ENCODE measurements around the gene GDAP2. TPM values are rescaled to one million over a fixed set of nuclear protein-coding genes. Genes with fewer than 3 reads are reported as not detected.

Gene GDAP2
- total and polyA plus RNA-seq, 8 donors = 3.5 to 51.4 (median 24.1) TPM

DNA sequence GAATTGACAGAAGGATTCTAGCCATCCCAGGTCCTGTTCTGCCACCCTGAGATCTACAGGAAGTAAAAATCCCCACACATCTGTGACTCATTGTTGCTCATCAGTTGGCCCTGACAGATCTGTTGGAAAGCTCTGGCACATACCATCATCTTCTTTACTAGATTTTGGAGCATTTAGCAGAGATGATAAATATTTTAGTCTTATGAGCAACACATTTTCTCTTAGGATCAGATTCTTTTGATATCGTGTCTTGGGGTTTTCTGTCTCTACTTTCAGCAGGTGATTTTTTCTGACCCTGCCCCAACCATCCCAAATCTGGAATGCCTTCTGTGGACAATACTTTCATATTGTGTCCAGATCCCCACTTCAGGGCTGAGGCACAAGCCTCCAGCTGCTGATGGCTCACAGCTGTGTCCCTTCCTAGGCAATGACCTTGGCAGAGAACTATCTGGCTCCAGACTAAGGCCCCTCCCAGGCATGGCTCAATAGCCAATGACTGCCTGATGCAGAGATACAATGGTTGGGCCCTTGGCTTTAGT lies 102.8 kb downstream of the GDAP2 start:
- Histone ChIP-seq H3K27me3 (no peaks in the 10 kb centered on the region), H3K27ac (peak overlapping the region in 3 of 5 donors; percentile 4 to 44 (median 32)), H3K4me3 (no peak overlapping the region), H3K9me3 (peaks cover 0 to 3% (median 0%) of the 10 kb centered on the region in 4 donors), H3K4me1 (peaks cover 3 to 39% (median 8%) of the 10 kb centered on the region in 4 donors), H3K36me3 (no peaks in the 10 kb centered on the region)
- TF ChIP-seq EP300 (IDR thresholded peaks at IDR 0.05) (no peak), POLR2AphosphoS5 (IDR thresholded peaks at IDR 0.05) (no peak), POLR2A (IDR thresholded peaks at IDR 0.05) (no peak)
- TF ChIP-seq, protein P1, sequence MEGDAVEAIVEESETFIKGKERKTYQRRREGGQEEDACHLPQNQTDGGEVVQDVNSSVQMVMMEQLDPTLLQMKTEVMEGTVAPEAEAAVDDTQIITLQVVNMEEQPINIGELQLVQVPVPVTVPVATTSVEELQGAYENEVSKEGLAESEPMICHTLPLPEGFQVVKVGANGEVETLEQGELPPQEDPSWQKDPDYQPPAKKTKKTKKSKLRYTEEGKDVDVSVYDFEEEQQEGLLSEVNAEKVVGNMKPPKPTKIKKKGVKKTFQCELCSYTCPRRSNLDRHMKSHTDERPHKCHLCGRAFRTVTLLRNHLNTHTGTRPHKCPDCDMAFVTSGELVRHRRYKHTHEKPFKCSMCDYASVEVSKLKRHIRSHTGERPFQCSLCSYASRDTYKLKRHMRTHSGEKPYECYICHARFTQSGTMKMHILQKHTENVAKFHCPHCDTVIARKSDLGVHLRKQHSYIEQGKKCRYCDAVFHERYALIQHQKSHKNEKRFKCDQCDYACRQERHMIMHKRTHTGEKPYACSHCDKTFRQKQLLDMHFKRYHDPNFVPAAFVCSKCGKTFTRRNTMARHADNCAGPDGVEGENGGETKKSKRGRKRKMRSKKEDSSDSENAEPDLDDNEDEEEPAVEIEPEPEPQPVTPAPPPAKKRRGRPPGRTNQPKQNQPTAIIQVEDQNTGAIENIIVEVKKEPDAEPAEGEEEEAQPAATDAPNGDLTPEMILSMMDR (IDR thresholded peaks at IDR 0.05) = no peak
- WGBS, 5 donors = 69 to 83% (median 78%) methylated on average over 1 of the region's 1 CpG
- intact Hi-C loops (cut with DNase I; ENCODE audit: low total_unique reads) = no loop called here
- peak in 1 of 2 donors; percentile 39 for DNase-seq

DNA sequence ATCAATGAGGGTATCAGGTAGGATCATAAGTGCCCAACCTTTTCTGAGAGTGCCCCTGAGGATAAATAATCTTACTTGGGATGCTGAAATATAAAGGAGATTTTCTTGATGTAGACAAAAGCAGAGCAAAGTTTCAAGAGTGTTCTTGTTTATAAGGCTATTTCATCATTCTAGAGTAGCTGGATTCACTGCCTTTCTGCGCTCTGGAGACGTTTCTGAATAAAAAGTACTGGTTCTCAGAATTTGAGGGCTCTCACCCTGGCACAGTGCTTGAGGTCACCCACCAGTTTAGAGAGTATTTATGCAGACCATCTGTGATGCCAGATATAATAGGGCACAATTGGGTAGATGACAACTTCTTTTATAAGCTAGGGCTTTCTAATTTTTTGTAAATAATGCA lies 103.3 kb downstream of the GDAP2 start:
- intact Hi-C loops (cut with DNase I; ENCODE audit: low total_unique reads) = no loop called here
- no peak for DNase-seq
- Histone ChIP-seq H3K27me3 (no peaks in the 10 kb centered on the region), H3K4me3 (no peak overlapping the region), H3K36me3 (no peaks in the 10 kb centered on the region), H3K4me1 (peaks cover 7 to 44% (median 13%) of the 10 kb centered on the region in 4 donors), H3K27ac (peak overlapping the region in 3 of 5 donors; percentile 4 to 44 (median 32)), H3K9me3 (peaks cover 0 to 3% (median 0%) of the 10 kb centered on the region in 4 donors)
- no peak for TF ChIP-seq EP300 (IDR thresholded peaks at IDR 0.05)
- no peak for TF ChIP-seq POLR2A (IDR thresholded peaks at IDR 0.05)
- no peak for TF ChIP-seq POLR2AphosphoS5 (IDR thresholded peaks at IDR 0.05)
- TF ChIP-seq, protein P1 (IDR thresholded peaks at IDR 0.05) = no peak
- WGBS, 5 donors = 26 to 74% (median 52%) methylated on average over 2 of the region's 2 CpGs

DNA sequence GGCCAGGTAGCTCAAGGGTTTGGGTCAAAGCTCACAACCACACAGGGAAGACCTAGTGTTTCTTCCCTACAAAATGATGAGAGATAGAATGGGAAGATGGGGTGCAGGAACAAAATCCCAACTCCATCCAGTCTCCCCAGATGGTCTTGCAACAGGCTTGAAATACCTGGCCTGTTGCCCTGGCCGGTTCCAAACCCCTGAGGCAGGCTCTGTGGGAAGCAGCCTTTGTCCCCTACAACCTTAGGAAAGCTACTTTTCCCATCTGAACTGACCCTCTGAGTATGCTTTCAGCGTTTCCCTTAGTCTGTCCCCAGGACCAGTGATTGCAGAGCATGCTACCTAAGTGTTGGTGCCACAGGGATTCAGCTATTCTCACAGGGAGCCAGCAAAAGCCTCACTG lies 104.0 kb downstream of the GDAP2 start:
- intact Hi-C loops (cut with DNase I; ENCODE audit: low total_unique reads) = no loop called here
- no peaks in the 10 kb centered on the region for H3K9me3 ChIP-seq
- no peak overlapping the region for H3K4me3 ChIP-seq
- TF ChIP-seq EP300 (IDR thresholded peaks at IDR 0.05) (no peak), POLR2AphosphoS5 (IDR thresholded peaks at IDR 0.05) (no peak), POLR2A (IDR thresholded peaks at IDR 0.05) (no peak)
- TF ChIP-seq, protein P1 (IDR thresholded peaks at IDR 0.05) = no peak
- H3K36me3 ChIP-seq = no peaks in the 10 kb centered on the region
- H3K27ac ChIP-seq = peak overlapping the region in 2 of 5 donors; percentile 32 to 44
- peaks cover 7 to 50% (median 17%) of the 10 kb centered on the region in 4 donors for H3K4me1 ChIP-seq
- no peak for DNase-seq
- 60 to 90% (median 82%) methylated on average over 2 of the region's 2 CpGs for WGBS, 5 donors
- no peaks in the 10 kb centered on the region for H3K27me3 ChIP-seq

DNA sequence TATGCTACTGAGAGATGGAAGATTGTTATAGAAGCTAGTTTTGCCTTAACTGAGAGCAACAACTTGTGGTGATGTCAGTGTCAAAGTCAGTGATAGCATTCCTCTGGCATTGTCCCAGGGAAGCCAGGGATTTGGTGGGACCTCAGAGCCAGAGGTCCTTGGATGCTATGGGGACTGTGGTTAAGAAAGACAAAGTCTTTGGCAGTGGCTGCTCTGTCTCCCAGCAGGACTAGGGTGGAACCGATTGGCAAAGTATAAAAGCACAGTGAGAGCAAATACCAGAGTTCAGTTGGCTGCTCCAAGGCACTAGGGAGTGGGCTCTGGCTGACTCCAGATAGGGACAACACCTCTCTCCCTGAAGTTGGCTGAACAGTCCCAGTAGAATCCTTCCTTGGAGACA lies 104.8 kb downstream of the GDAP2 start:
- Histone ChIP-seq H3K27ac (no peak overlapping the region), H3K4me3 (no peak overlapping the region)

More for the DNA sequence above, 104.8 kb downstream of the GDAP2 start:
- no peak for DNase-seq
- 9 to 52% (median 24%) methylated on average over 1 of the region's 1 CpG for WGBS, 5 donors
- TF ChIP-seq, protein P1 (IDR thresholded peaks at IDR 0.05) = no peak
- no peak for TF ChIP-seq POLR2AphosphoS5 (IDR thresholded peaks at IDR 0.05)
- H3K9me3 ChIP-seq = no peaks in the 10 kb centered on the region
- intact Hi-C loops (cut with DNase I; ENCODE audit: low total_unique reads) = no loop called here
- peaks cover 7 to 50% (median 17%) of the 10 kb centered on the region in 4 donors for H3K4me1 ChIP-seq
- no peaks in the 10 kb centered on the region for H3K36me3 ChIP-seq
- no peaks in the 10 kb centered on the region for H3K27me3 ChIP-seq

Data from stomach (tissue), 9 donors.